Esophagus muscularis mucosa (tissue), 4 donors: ENCODE data around the gene BAG3. TPM values are rescaled to one million over a fixed set of nuclear protein-coding genes. Genes with fewer than 3 reads are reported as not detected.

Experiments used
- DNase-seq: peaks from one replicate; pipeline ENCODE4 v3.0.0-alpha.2; 2017; ENCODE audit errors: extremely low spot score
- H3K27ac ChIP-seq, 4 donors: fragments of 200-600 bp; sonication (generic); replicated peaks in 1 of 4; 1 replicate in 3 of 4; 2 replicates in 1 of 4; pipeline ENCODE4 v1.5.1; 2016 to 2019; ENCODE audit warnings: mild to moderate bottlenecking in 1 of 4
- H3K27me3 ChIP-seq, 4 donors: fragments of 200-600 bp; sonication (generic); one replicate each; pipeline versions ENCODE4 v1.5.1 to v1.6.0; 2016 to 2019
- H3K36me3 ChIP-seq, 4 donors: fragments of 200-600 bp; sonication (generic); one replicate each; pipeline ENCODE4 v1.5.1; 2016 to 2019
- H3K4me1 ChIP-seq, 4 donors: fragments of 200-600 bp; sonication (generic); one replicate each; pipeline ENCODE4 v1.5.1; 2016 to 2019
- H3K4me3 ChIP-seq, 4 donors: fragments of 200-600 bp; sonication (generic); 1 replicate in 2 of 4; 2 replicates in 2 of 4; pipeline ENCODE4 v1.5.1; 2016 to 2019; ENCODE audit warnings: mild to moderate bottlenecking in 4 of 4, moderate library complexity in 1 of 4
- H3K9me3 ChIP-seq, 4 donors: fragments of 200-600 bp; sonication (generic); 1 replicate in 3 of 4; 2 replicates in 1 of 4; pipeline ENCODE4 v1.5.1; 2016 to 2019
- EP300 ChIP-seq: sonication (generic); formaldehyde crosslinking; IDR thresholded peaks from one replicate; pipeline ENCODE4 v1.6.1; 2017; ENCODE audit warnings: antibody characterized with exemption
- POLR2A ChIP-seq: fragments of 450-650 bp; IDR thresholded peaks from one replicate; pipeline ENCODE4 v1.6.1; 2017; ENCODE audit warnings: antibody characterized with exemption, moderate library complexity, mild to moderate bottlenecking, low read depth
- POLR2AphosphoS5 ChIP-seq, 2 donors: sonication (generic); formaldehyde crosslinking; IDR thresholded peaks; one replicate each; pipeline ENCODE4 v1.6.1; 2017; ENCODE audit warnings: antibody characterized with exemption in 2 of 2
- WGBS: methylation state at CpG from one replicate; pipeline ENCODE4 v1.1.5; 2018; 5-methylcytosine and 5-hydroxymethylcytosine counted together
- intact Hi-C: fragments of 100-400 bp; cut with DNase I; formaldehyde crosslinking; loops from one replicate; pipeline ENCODE4 v1.15.1; 2023
- total RNA-seq, 4 donors: library from RNA; depleted of rRNA; stranded (reverse); fragments of >200 nt; gene quantifications; one replicate each; pipeline versions ENCODE4 v1.1.0 to v1.2.1, GENCODE V29; 2016
- TF ChIP-seq, protein P1 (sequence below), 3 experiments: fragments of 200-600 bp in 2 of 3; fragments of 450-650 bp in 1 of 3; sonication (generic) in 2 of 3; IDR thresholded peaks; one replicate each; pipeline ENCODE4 v1.5.1; 2017 to 2019; ENCODE audit warnings: antibody characterized with exemption in 3 of 3, mild to moderate bottlenecking in 2 of 3, moderate library complexity in 1 of 3

The BAG3 gene
- total RNA-seq, 4 donors from 2014 or later = 44.0 to 81.7 (median 73.9) TPM

DNA sequence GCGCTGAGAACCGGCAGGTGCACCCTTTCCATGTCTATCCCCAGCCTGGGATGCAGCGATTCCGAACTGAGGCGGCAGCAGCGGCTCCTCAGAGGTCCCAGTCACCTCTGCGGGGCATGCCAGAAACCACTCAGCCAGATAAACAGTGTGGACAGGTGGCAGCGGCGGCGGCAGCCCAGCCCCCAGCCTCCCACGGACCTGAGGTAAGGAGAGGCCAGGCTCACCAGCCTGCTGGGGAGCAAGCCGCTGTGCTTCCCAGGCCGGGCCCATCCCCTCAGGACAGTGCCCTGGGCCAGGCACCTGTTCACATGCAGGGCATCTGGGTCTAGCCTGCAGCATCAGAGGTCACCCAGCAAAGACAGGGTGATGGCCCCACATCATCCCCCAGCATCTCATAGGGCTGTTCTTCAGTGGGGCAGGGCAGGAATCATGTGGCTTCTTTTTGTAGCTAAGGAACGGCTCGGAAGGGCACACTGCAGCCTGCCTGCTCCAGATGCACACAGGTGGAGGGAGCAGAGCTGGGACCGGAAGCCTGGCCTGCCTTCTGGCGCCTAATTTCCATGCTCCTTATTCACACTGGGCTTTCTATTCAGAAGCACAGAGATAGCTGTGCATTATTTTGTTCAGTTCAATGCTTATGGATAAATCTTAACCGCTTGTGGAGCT is 18.9 kb downstream of the BAG3 start:
- Histone ChIP-seq H3K4me1 (peaks cover 45 to 58% (median 55%) of the 10 kb centered on the region in 4 donors), H3K36me3 (peaks cover 45 to 57% (median 55%) of the 10 kb centered on the region in 4 donors), H3K27me3 (no peaks in the 10 kb centered on the region), H3K4me3 (no peak overlapping the region), H3K27ac (no peak overlapping the region), H3K9me3 (no peaks in the 10 kb centered on the region)
- 97% methylated on average over 6 of the region's 18 CpGs for WGBS
- no peak for DNase-seq
- TF ChIP-seq EP300 = no peak
- TF ChIP-seq, protein P1, sequence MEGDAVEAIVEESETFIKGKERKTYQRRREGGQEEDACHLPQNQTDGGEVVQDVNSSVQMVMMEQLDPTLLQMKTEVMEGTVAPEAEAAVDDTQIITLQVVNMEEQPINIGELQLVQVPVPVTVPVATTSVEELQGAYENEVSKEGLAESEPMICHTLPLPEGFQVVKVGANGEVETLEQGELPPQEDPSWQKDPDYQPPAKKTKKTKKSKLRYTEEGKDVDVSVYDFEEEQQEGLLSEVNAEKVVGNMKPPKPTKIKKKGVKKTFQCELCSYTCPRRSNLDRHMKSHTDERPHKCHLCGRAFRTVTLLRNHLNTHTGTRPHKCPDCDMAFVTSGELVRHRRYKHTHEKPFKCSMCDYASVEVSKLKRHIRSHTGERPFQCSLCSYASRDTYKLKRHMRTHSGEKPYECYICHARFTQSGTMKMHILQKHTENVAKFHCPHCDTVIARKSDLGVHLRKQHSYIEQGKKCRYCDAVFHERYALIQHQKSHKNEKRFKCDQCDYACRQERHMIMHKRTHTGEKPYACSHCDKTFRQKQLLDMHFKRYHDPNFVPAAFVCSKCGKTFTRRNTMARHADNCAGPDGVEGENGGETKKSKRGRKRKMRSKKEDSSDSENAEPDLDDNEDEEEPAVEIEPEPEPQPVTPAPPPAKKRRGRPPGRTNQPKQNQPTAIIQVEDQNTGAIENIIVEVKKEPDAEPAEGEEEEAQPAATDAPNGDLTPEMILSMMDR (IDR thresholded peaks at IDR 0.05) = no peak
- no peak for TF ChIP-seq POLR2AphosphoS5 (IDR thresholded peaks at IDR 0.05)
- no peak for TF ChIP-seq POLR2A
- intact Hi-C loops = loop anchor here (10.0 kb wide), 1 partner anchor 465 kb away; the partner anchor contains the start of gene GRK5

DNA sequence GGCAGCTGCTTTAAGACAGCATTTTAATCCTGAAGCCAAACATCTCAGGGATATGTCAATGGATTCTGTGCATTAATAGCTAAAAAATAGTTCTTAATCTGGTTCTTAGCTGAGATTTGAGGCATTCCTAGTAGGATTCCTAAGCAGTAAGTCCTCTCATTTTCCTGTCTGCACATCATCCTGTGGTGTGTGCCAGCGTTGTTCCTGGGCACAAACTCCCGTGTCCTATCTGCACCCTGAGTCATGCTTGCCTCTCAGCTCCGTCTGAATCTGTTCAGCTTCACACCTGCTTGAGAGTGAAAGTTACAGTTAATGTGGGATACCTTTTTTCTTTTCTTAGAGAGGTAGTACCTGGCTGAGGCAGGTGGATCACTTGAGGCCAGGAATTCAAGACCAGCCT is 19.5 kb downstream of the BAG3 start:
- DNase-seq = no peak
- intact Hi-C loops = loop anchor here (10.0 kb wide), 1 partner anchor 466 kb away; the partner anchor contains the start of gene GRK5
- 71% methylated on average over 3 of the region's 3 CpGs for WGBS
- H3K4me1 ChIP-seq = peaks cover 39 to 53% (median 50%) of the 10 kb centered on the region in 4 donors
- H3K9me3 ChIP-seq = no peaks in the 10 kb centered on the region
- TF ChIP-seq POLR2AphosphoS5 (IDR thresholded peaks at IDR 0.05) (no peak), POLR2A (no peak)
- no peak overlapping the region for H3K4me3 ChIP-seq
- no peaks in the 10 kb centered on the region for H3K27me3 ChIP-seq
- H3K27ac ChIP-seq = no peak overlapping the region
- peaks cover 45 to 62% (median 59%) of the 10 kb centered on the region in 4 donors for H3K36me3 ChIP-seq

DNA sequence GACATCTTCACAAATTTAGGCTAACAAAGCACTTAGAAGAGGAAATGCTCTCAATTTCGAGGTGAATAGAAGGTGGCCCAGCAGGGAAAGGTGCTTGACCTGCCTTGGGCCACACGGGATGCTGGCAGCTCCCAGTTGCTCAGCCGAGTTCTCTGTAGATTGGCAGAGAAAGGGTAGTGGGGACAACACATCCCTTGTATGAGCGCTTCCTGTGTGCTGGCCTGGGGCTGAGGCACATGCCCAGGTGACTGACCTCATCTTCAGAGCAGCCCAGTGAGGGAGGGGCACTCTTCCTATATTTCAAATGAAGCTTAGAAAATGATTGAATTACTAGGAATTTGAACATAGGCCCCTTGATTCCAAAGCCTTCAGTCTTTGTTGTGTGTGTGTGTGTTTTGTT is 20.2 kb downstream of the BAG3 start:
- Histone ChIP-seq H3K9me3 (no peaks in the 10 kb centered on the region), H3K27me3 (no peaks in the 10 kb centered on the region), H3K4me1 (peaks cover 32 to 46% (median 44%) of the 10 kb centered on the region in 4 donors), H3K36me3 (peaks cover 45 to 67% (median 65%) of the 10 kb centered on the region in 4 donors), H3K4me3 (no peak overlapping the region), H3K27ac (no peak overlapping the region)
- 75% methylated on average over 4 of the region's 4 CpGs for WGBS
- TF ChIP-seq EP300 = no peak
- TF ChIP-seq POLR2A = no peak
- no peak for TF ChIP-seq POLR2AphosphoS5 (IDR thresholded peaks at IDR 0.05)
- TF ChIP-seq, protein P1 (IDR thresholded peaks at IDR 0.05) = no peak
- intact Hi-C loops = loop anchor here (10.0 kb wide), 1 partner anchor 467 kb away; the partner anchor contains the start of gene GRK5
- DNase-seq = no peak

DNA sequence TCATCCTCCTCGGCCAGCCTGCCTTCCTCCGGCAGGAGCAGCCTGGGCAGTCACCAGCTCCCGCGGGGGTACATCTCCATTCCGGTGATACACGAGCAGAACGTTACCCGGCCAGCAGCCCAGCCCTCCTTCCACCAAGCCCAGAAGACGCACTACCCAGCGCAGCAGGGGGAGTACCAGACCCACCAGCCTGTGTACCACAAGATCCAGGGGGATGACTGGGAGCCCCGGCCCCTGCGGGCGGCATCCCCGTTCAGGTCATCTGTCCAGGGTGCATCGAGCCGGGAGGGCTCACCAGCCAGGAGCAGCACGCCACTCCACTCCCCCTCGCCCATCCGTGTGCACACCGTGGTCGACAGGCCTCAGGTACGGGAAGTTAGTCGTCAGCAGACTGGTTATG is 21.1 kb downstream of the BAG3 start:
- DNase-seq = no peak
- Histone ChIP-seq H3K36me3 (peaks cover 54 to 76% (median 74%) of the 10 kb centered on the region in 4 donors), H3K27me3 (no peaks in the 10 kb centered on the region), H3K9me3 (no peaks in the 10 kb centered on the region), H3K4me3 (no peak overlapping the region), H3K27ac (no peak overlapping the region), H3K4me1 (peaks cover 23 to 37% (median 35%) of the 10 kb centered on the region in 4 donors)
- TF ChIP-seq POLR2A (no peak), POLR2AphosphoS5 (IDR thresholded peaks at IDR 0.05) (no peak), EP300 (no peak)
- TF ChIP-seq, protein P1 (IDR thresholded peaks at IDR 0.05) = no peak
- intact Hi-C loops = loop anchor here (10.0 kb wide), 1 partner anchor 467 kb away; the partner anchor contains the start of gene GRK5
- WGBS = no CpG with 5 or more reads among the region's 23 CpGs

DNA sequence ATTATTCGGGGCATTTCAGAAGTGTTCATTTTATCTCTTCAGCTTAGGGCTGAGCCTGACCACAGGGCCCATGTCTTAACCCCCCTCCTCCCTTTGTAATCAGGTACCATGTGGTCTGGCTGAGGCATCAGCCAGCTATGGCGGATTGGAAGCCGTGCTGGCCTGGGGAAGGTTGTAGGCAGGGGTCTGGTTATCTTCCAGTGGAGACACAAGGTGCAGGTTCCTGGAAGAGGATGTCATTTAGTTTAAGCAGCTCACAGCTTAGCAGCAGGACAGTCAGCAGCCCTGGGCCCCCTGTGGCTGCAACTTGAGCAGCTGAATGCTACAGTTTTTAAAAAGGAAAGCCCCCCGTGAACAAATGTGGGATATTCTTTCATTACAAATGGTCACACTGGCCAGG is 22.1 kb downstream of the BAG3 start:
- no peak overlapping the region for H3K27ac ChIP-seq

More for the DNA sequence above, 22.1 kb downstream of the BAG3 start:
- Histone ChIP-seq H3K4me1 (peaks cover 16 to 30% (median 28%) of the 10 kb centered on the region in 4 donors), H3K27me3 (no peaks in the 10 kb centered on the region), H3K9me3 (no peaks in the 10 kb centered on the region), H3K4me3 (no peak overlapping the region), H3K36me3 (peaks cover 55 to 86% (median 84%) of the 10 kb centered on the region in 4 donors)
- no peak for DNase-seq
- TF ChIP-seq POLR2AphosphoS5 (IDR thresholded peaks at IDR 0.05) (no peak), EP300 (no peak), POLR2A (no peak)
- TF ChIP-seq, protein P1 (IDR thresholded peaks at IDR 0.05) = no peak
- intact Hi-C loops = loop anchor here (10.0 kb wide), 1 partner anchor 468 kb away; the partner anchor contains the start of gene GRK5
- 74% methylated on average over 4 of the region's 4 CpGs for WGBS
